Stimulated activated CD4-positive, alpha-beta T cell treated with anti-CD3 and anti-CD28 coated beads, Interleukin-15, amount 100 ng/mL, for 48 hours (primary cell): ENCODE measurements around the gene POLN.

Experiments used
- DNase-seq, 2 donors: peaks; one replicate each; pipeline ENCODE4 v3.0.0-alpha.2; 2020; ENCODE audit warnings: low read depth in 2 of 2

The POLN gene

GRCh38 chr4:2071252-2071911, 170.5 kb downstream of the POLN start:
- no peak for DNase-seq

GRCh38 chr4:2070421-2071251, 171.3 kb downstream of the POLN start:
- no peak for DNase-seq

- no peak for DNase-seq
Observed at GRCh38 chr4:2069986-2070385, 171.9 kb downstream of the POLN start.

DNA sequence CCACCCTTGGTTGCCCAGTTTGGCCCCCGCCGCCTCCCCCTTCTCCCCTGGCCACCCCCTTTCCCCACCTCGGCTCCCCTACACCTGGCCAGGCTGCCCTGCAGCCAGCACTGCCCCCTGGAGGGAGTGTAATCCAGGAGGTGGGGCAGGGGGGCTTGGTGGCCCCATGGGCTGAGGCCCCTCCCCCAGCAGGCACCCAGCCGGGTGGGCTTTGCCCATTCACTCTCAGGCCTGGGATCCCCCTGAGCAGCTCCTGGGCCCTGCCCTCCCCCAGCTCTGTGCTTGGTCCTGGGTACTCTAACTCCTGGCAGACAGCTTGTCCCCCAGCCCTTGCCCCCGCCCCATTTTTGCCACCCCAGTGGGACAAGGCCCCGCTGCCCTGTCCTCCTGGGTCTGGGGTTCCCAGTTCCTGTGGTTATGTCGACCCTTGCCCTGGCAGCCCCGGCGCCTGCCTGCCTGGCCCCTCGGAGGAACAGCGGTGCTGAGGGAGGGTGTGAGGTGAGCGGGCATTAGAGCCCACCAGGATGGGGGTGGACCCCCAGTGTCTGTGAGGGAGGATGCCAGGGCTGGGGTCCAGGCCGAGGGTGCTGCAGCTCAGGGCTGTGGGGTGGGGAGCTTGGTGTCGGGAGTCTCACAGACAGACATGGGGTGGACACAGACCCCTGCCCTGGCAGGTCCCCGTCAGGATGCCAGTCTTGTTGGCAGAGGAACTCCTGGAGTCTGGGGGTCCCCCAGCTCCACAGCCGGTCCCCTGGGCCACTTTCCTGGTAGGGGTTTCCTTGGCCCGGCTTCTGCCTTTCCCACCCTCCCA, 172.6 kb downstream of the POLN start:
- DNase-seq: no peak

GRCh38 chr4:2068566-2068965, 173.4 kb downstream of the POLN start:
- no peak for DNase-seq

DNA sequence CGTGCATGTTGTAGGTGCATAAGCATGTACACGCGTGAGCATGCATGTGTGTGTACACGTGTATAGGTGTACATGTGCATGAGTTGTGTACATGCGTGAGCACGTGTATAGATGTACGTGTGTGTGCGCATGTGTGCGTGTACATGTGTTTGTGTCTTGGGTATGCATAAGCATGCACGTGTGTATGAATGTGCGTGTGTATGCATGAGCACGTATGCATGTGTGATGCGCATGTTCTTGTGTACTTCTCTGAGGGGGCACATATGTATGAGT, 173.8 kb downstream of the POLN start:
- DNase-seq: no peak

- no peak for DNase-seq
Observed at GRCh38 chr4:2067446-2068197, 174.3 kb downstream of the POLN start.

DNA sequence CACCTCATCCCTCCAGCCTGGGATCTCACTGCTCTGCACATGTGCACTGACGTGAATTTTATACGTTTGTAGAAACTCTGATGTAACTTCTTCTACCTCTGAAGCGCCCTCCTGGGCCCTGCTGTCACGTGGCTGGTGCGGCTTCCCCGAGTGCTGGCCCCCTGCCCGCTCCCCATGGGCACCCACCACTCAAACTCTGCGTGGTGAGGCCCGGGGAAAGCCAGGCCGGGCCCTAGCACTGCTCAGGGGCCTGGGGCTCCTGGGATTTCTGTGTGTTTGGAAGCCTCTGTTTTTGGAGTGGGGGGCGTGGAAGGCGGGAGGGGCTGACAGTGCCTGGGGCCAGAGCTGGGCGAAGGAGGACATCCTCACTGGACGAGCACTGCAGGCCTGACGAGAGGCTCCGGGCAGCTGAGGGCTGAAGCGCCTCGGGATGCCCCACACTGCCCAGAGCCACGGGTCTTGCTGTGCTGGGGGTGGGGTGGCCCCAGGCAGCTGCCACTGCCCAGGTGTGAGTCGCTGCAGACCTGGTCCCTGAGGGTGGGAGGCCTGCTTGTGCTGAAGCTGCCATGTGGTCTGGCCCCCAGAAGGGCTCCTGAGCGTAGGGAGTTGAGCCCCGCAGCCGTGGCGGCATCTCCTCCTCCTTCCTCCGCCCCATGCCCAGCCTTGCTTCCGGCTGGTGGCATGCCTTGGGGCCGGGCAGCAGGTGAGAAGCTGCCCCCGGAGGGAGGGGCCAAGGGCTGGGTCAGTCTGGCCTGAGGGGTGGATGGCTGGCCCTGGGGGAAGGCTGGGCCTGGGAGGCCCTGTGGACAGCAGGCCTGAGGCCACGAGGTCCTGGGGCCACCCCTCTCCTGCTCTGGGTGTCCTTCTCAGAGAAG, 175.1 kb downstream of the POLN start:
- no peak for DNase-seq

- no peak for DNase-seq
Observed at GRCh38 chr4:2066011-2066551, 175.8 kb downstream of the POLN start.

- no peak for DNase-seq
Observed at GRCh38 chr4:2065106-2065930, 176.6 kb downstream of the POLN start.

DNA sequence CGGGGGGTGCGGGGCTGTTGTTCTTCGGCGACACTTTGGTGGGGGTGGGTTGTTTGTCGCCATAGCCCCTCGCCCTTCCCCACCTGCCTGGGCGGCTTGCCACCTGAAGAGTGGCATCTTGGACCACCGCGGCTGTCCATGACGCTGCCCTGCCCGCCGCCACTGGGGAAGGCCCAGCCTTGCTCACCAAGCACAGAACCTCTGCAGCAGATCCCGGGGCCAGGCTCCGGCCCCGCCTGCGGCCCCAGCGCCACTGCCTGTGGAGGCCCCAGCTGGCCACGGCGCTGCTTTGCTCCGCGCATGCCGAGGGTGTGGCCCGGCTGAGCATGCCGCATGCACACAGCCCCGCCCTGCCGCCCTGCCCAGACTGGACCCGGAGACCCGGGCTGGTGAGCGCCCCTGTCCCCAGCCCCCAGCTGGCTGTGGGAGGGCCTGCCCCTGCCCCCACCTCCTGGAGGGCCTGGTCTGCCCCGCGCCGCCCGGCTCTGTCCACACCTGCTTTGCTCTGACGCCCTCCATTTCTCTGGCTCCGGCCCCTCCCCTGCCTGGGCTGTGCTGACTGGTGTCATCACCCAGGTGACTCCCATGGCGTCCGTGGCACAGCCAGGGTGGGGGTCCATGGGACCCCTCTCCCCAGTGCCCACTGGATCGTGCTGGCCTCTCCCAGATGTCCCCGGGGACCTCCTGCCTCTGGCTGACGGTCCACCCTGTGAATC, 177.5 kb downstream of the POLN start:
- DNase-seq: no peak

GRCh38 chr4:2063557-2064275, 178.2 kb downstream of the POLN start:
- no peak for DNase-seq

- DNase-seq: no peak
Observed at GRCh38 chr4:2062808-2063524, 179.0 kb downstream of the POLN start.

- DNase-seq: no peak
Observed at GRCh38 chr4:2062168-2062807, 179.6 kb downstream of the POLN start.

DNA sequence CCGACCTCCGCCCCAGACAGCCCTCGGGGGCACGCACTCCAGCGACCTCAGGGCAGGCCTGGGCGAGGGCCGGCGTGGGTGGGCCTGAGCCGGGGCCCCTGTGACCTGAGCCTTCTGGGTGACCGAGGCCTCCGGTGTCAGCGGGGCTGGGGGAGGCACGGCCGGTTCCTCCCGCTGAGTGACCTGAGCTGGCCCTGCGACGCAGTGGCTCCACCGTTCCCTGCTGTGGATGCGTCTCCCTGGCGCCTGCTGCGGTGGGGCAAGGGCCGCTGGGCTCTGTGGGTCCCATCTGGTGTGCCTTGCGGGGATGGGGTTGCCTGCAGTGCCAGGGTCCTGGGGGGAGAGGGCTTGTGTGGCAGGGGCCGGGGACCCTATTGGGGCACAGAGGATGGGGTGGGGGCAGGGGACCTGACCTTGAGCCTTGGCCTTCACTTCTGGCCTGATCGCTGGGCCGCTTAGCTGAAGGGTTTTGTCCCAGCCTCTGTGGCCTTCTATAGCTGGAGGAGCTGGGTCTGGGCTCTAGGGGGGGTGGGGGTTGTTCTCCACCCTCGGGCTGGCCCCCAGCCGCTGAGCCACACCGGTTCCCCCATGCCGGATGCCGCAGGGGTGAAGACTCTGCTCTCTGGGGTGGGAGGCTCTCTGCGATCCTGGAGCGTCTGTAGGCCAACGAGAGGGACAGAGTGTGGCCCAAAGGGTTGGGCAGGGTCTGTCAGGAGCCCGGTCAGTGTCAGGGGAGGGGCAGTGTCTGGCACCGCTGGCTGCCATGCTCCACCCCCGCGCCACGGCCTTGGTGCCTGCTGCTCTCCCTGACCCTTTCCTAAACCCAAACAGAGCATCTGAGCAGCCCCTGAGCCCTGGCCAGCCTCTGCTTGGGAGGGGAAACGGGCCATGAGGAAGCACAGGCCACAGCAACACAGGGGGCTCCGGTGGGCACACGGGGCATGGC, 180.5 kb downstream of the POLN start:
- DNase-seq: no peak

DNA sequence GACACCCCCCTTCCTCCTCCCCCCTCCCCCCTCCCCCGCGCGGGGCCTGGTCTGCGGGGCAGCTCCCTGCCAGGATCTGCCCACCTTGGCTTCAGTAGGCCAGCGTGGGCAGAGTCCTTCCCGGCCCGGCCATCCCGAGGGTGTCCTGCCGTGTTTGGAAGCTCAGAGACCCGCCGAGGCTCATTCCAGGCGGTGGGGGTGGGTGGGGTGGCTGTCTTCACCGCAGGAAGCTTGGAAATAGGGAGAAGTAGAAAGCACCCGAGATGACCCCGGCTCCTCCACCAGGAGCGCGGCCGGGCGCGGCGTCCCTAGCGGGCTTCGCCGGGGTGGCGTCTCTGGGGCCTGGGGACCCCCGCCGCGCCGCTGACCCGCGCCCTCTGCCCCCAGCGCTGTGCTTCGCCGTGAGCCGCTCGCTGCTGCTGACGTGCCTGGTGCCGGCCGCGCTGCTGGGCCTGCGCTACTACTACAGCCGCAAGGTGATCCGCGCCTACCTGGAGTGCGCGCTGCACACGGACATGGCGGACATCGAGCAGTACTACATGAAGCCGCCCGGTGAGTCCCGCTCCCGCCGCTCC, 181.2 kb downstream of the POLN start:
- DNase-seq: no peak
